Measurements from ENCODE around the gene VPS11.

VPS11 gene

GRCh38 chr11:119048644-119049043, 19.0 kb upstream of the VPS11 start:
- DNase-seq (ENCODE audit: low read depth) = no peak
- no peak overlapping the region for H3K4me3 ChIP-seq (ENCODE audit: control insufficient read depth, low read depth, low read length)
- TF ChIP-seq, protein P1, sequence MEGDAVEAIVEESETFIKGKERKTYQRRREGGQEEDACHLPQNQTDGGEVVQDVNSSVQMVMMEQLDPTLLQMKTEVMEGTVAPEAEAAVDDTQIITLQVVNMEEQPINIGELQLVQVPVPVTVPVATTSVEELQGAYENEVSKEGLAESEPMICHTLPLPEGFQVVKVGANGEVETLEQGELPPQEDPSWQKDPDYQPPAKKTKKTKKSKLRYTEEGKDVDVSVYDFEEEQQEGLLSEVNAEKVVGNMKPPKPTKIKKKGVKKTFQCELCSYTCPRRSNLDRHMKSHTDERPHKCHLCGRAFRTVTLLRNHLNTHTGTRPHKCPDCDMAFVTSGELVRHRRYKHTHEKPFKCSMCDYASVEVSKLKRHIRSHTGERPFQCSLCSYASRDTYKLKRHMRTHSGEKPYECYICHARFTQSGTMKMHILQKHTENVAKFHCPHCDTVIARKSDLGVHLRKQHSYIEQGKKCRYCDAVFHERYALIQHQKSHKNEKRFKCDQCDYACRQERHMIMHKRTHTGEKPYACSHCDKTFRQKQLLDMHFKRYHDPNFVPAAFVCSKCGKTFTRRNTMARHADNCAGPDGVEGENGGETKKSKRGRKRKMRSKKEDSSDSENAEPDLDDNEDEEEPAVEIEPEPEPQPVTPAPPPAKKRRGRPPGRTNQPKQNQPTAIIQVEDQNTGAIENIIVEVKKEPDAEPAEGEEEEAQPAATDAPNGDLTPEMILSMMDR (conservative IDR thresholded peaks at IDR 0.05; ENCODE audit: control insufficient read depth, insufficient read depth, low read depth, low read length) = no peak

- TF ChIP-seq, protein P1 (conservative IDR thresholded peaks at IDR 0.05; ENCODE audit: control insufficient read depth, insufficient read depth, low read depth, low read length) = no peak
- H3K4me3 ChIP-seq (ENCODE audit: control insufficient read depth, low read depth, low read length) = no peak overlapping the region
- no peak for DNase-seq (ENCODE audit: low read depth)
Observed at GRCh38 chr11:119049081-119049480, 18.5 kb upstream of the VPS11 start.

DNA sequence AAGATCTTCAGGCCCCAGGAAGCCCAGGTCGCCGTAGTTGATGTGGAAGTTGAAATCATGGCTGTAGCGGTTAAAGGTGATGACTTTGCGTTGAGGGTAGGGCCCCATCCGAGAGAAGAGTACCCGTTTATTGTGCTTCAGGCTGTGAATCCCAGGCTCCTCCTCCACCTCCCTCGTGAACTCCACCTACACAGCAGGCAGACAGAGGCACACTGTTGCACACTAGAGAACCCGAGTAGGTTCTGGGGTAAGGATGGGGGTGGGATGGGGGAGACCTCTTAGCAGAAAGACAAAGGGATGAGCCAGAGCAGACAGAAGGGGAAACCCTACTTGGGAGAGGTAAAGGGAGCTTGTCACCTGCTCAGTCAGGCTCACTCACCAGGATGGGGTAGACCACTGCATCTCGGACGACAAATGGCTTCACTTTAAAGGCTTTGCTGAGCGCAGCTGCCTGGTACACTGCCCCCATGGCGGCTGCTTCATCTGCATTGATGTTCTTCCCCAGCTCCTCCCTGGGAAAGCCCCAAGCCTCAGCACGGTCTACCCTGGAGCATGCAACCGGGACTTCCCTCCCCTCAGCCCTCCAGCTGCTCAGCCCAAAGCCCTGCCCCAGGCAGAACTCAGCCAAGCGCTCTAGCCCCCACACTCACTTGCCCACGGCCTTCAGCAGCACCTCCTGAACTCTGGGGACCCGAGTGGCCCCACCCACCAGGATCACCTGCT, 16.0 kb upstream of the VPS11 start:
- DNase-seq (ENCODE audit: low read depth) = no peak
- H3K4me3 ChIP-seq (ENCODE audit: control insufficient read depth, low read depth, low read length) = no peak overlapping the region
- TF ChIP-seq, protein P1 (conservative IDR thresholded peaks at IDR 0.05; ENCODE audit: control insufficient read depth, insufficient read depth, low read depth, low read length) = no peak

DNA sequence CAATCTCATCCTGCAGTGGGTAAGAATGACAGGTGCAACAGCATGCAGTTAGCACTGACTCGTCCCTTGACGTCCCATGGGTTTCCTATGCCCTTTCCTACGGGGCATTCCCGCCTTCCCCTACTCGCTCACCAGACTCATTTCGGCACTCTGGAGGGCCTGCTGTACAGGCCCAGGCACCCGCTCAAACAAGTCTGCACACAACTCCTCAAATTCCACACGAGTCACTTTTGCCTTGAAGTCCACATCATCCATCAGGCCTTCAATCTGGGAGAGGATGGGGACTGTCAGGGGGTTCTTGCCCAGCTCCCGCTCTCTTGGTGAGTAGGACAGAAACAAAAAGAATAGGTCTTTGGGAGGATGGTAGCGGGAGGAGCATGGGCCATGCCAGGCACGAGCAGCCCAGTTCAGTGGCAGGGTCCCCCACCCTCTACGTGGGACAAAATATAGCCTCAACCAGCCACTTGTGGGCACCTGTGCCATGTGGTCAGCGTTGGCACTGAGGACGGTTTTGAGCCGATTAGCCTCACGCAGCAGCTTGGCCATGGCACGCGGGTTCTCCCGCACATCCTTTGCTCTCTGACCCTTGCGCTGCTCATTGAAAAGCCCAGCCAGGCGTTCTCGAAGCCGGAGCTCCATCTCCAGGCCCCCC, 15.3 kb upstream of the VPS11 start:
- no peak overlapping the region for H3K4me3 ChIP-seq (ENCODE audit: control insufficient read depth, low read depth, low read length)
- DNase-seq (ENCODE audit: low read depth) = no peak
- TF ChIP-seq, protein P1 (conservative IDR thresholded peaks at IDR 0.05; ENCODE audit: control insufficient read depth, insufficient read depth, low read depth, low read length) = no peak

DNA sequence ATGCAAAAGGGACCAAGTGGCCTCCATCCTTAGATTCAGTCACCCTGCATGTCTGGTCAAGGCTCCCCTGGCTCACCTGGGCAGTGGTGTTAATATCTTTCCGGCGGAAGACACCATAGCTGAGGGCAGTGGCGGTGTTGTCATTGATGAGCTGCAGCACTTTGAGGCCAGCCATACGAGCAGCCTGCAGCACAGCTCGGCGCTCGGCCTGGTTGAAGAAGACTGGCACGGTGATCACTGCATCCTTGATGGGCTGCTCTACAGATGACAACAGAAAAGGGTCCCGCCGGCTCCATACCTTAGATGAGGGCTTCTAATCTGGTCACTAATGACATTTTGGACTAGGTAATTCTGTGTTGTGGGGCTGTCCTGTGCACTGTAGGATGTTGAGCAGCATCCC, 13.2 kb upstream of the VPS11 start:
- no peak overlapping the region for H3K4me3 ChIP-seq (ENCODE audit: control insufficient read depth, low read depth, low read length)

GRCh38 chr11:119055901-119056300, 11.7 kb upstream of the VPS11 start:
- peak; percentile 51 for DNase-seq (ENCODE audit: low read depth)
- TF ChIP-seq, protein P1 (conservative IDR thresholded peaks at IDR 0.05; ENCODE audit: control insufficient read depth, insufficient read depth, low read depth, low read length) = peak; percentile 5
- H3K4me3 ChIP-seq (ENCODE audit: control insufficient read depth, low read depth, low read length) = peak overlapping the region; percentile 81

More for the DNA sequence above, 13.2 kb upstream of the VPS11 start:
- TF ChIP-seq, protein P1 (conservative IDR thresholded peaks at IDR 0.05; ENCODE audit: control insufficient read depth, insufficient read depth, low read depth, low read length) = no peak
- DNase-seq (ENCODE audit: low read depth) = no peak

Data from fibroblast of mammary gland (primary cell).